Spleen (tissue), 11 donors: ENCODE results near the gene PAX2. TPM values are rescaled to one million over a fixed set of nuclear protein-coding genes. Genes with fewer than 3 reads are reported as not detected.
A peak's percentile ranks its signal among the peaks of the same experiment; 100 is the strongest.

ENCODE experiments used
- DNase-seq: peaks from one replicate; pipeline ENCODE4 v3.0.0-alpha.2; 2020
- H3K27ac ChIP-seq, 8 donors: fragments of 200-600 bp; sonication (generic) in 7 of 8; 1 replicate in 4 of 8; 2 replicates in 4 of 8; pipeline versions ENCODE4 v1.5.0 to v1.8.0; 2016 to 2021; ENCODE audit warnings: inconsistent platforms in 4 of 8, mild to moderate bottlenecking in 4 of 8, moderate library complexity in 1 of 8
- H3K27me3 ChIP-seq, 7 donors: fragments of 200-600 bp; sonication (generic) in 6 of 7; replicated peaks in 1 of 7; 1 replicate in 4 of 7; 2 replicates in 3 of 7; pipeline versions ENCODE4 v1.5.0 to v1.8.0; 2016 to 2021; ENCODE audit warnings: inconsistent platforms in 3 of 7, mild to moderate bottlenecking in 1 of 7
- H3K36me3 ChIP-seq, 6 donors: fragments of 200-600 bp; sonication (generic) in 5 of 6; 1 replicate in 4 of 6; 2 replicates in 2 of 6; pipeline versions ENCODE4 v1.5.0 to v1.8.0; 2016 to 2021; ENCODE audit warnings: inconsistent platforms in 2 of 6
- H3K4me1 ChIP-seq, 6 donors: fragments of 200-600 bp; sonication (generic) in 5 of 6; 1 replicate in 3 of 6; 2 replicates in 3 of 6; pipeline versions ENCODE4 v1.5.0 to v1.8.0; 2016 to 2021; ENCODE audit warnings: inconsistent platforms in 3 of 6
- H3K4me3 ChIP-seq, 8 donors: fragments of 200-600 bp; sonication (generic) in 7 of 8; 1 replicate in 4 of 8; 2 replicates in 4 of 8; pipeline versions ENCODE4 v1.5.0 to v1.8.0; 2016 to 2021; ENCODE audit warnings: inconsistent platforms in 4 of 8, mild to moderate bottlenecking in 4 of 8, moderate library complexity in 2 of 8
- H3K9me3 ChIP-seq, 8 donors: fragments of 200-600 bp; sonication (generic) in 7 of 8; 1 replicate in 4 of 8; 2 replicates in 4 of 8; pipeline versions ENCODE4 v1.5.0 to v1.8.0; 2016 to 2021; ENCODE audit warnings: inconsistent platforms in 4 of 8
- CTCF ChIP-seq, 11 experiments: fragments of 200-600 bp in 7 of 11; fragments of 450-650 bp in 4 of 11; sonication (generic) in 4 of 11; IDR thresholded peaks in 8 of 11; conservative IDR thresholded peaks in 3 of 11; 1 replicate in 7 of 11; 2 replicates in 4 of 11; pipeline versions ENCODE4 v1.4.0 to v1.8.0; 2016 to 2021; ENCODE audit warnings: antibody characterized with exemption in 11 of 11, inconsistent platforms in 4 of 11, mild to moderate bottlenecking in 1 of 11
- POLR2A ChIP-seq, 3 donors: fragments of 450-650 bp; IDR thresholded peaks; one replicate each; pipeline ENCODE4 v1.5.1; 2017; ENCODE audit warnings: antibody characterized with exemption in 3 of 3, mild to moderate bottlenecking in 1 of 3
- POLR2AphosphoS5 ChIP-seq, 3 donors: sonication (generic); formaldehyde crosslinking; IDR thresholded peaks; one replicate each; pipeline ENCODE4 v1.5.1; 2017; ENCODE audit warnings: antibody characterized with exemption in 3 of 3
- WGBS, 5 donors: extraction: QIAGEN DNeasy Blood & Tissue Kit in 3 of 5; methylation state at CpG; one replicate each; pipeline versions ENCODE4 v1.1.5 to v1.1.7; 2013 to 2018; 5-methylcytosine and 5-hydroxymethylcytosine counted together
- intact Hi-C: fragments of 100-400 bp; cut with DNase I; formaldehyde crosslinking; loops from one replicate; pipeline ENCODE4 v1.15.0; 2023; ENCODE audit warnings: low total_unique reads
- polyA plus RNA-seq, 3 donors: library from polyadenylated mRNA; stranded (reverse); fragments of 200-250 nt; gene quantifications; one replicate each; pipeline ENCODE4 v1.2.1, GENCODE V29; 2013
- total RNA-seq, 7 donors: library from RNA; depleted of rRNA in 3 of 7; stranded (reverse); fragments of >200 nt in 3 of 7; fragmentation: NEBNext Ultra II Directional in 4 of 7; extraction: Animal tissue kit (Norgen Biotek cat#: 25700) in 4 of 7; gene quantifications; one replicate each; pipeline versions ENCODE4 v1.1.0 to v1.2.1, GENCODE V29; 2016 to 2021
- donor health status: healthy with polysubstance abuse.
- donor health status: DM: no; HTN: no; CAD: no; lungs with moderate emphysema.
- donor health status: DM: no; HTN: no; CAD: no.
- donor health status: Bipolar disorder and iron deficiency.
- donor health status: healthy.
- donor health status: DM: no; HTN: no; CAD: no.
- donor health status: DM: yes; HTN: yes; CAD: no.

PAX2 gene
- total and polyA plus RNA-seq, 10 donors, result not detected

- 2 to 7% (median 3%) methylated on average over 31 to 56 of the region's 56 CpGs for WGBS, 5 donors
- peaks cover 10 to 100% (median 94%) of the 10 kb centered on the region in 7 donors for H3K27me3 ChIP-seq
- H3K4me3 ChIP-seq, result peak overlapping the region in 3 of 8 donors; percentile 6 to 51 (median 25)
- intact Hi-C loops, result no loop called here
- H3K27ac ChIP-seq, result no peak overlapping the region
- H3K36me3 ChIP-seq, result no peaks in the 10 kb centered on the region
- H3K9me3 ChIP-seq, result no peaks in the 10 kb centered on the region
- peaks cover 25 to 69% (median 57%) of the 10 kb centered on the region in 6 donors for H3K4me1 ChIP-seq
- DNase-seq, result no peak
- TF ChIP-seq POLR2AphosphoS5 (IDR thresholded peaks at IDR 0.05) (no peak), POLR2A (IDR thresholded peaks at IDR 0.05) (no peak), CTCF (IDR thresholded peaks at IDR 0.05 in 8 of 11, conservative IDR thresholded peaks at IDR 0.05 in 3 of 11) (no peak)
These were observed 3.1 kb downstream of the PAX2 start for GRCh38 chr10:100748231-100749058.

DNA sequence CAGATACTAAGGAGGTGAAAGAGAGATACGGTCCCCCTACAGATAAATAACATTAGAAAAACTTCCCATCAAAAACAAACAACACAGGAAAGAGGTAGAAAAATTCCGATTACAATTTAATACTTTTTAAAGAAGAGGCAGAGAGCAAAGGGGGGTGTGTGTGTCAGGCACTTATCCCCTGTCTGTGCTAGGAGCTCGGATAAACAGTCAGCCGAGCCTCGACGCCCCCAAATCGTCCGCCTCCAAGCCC is 3.6 kb downstream of the PAX2 start:
- WGBS, 5 donors, result 3 to 9% (median 8%) methylated on average over 8 of the region's 8 CpGs
- intact Hi-C loops, result no loop called here
- Histone ChIP-seq H3K4me1 (peaks cover 25 to 63% (median 51%) of the 10 kb centered on the region in 6 donors), H3K27me3 (peaks cover 10 to 100% (median 92%) of the 10 kb centered on the region in 7 donors), H3K4me3 (peak overlapping the region in 1 of 8 donors; percentile 51), H3K9me3 (no peaks in the 10 kb centered on the region), H3K27ac (no peak overlapping the region), H3K36me3 (no peaks in the 10 kb centered on the region)
- no peak for DNase-seq
- TF ChIP-seq POLR2A (IDR thresholded peaks at IDR 0.05) (no peak), POLR2AphosphoS5 (IDR thresholded peaks at IDR 0.05) (no peak), CTCF (IDR thresholded peaks at IDR 0.05 in 8 of 11, conservative IDR thresholded peaks at IDR 0.05 in 3 of 11) (no peak)

- Histone ChIP-seq H3K9me3 (no peaks in the 10 kb centered on the region), H3K36me3 (no peaks in the 10 kb centered on the region), H3K4me3 (no peak overlapping the region), H3K4me1 (peaks cover 22 to 58% (median 46%) of the 10 kb centered on the region in 6 donors), H3K27me3 (peaks cover 10 to 100% (median 90%) of the 10 kb centered on the region in 7 donors), H3K27ac (no peak overlapping the region)
- intact Hi-C loops, result no loop called here
- WGBS, 5 donors, result 7 to 12% (median 10%) methylated on average over 48 to 50 of the region's 50 CpGs
- DNase-seq, result no peak
- TF ChIP-seq POLR2AphosphoS5 (IDR thresholded peaks at IDR 0.05) (no peak), CTCF (IDR thresholded peaks at IDR 0.05 in 8 of 11, conservative IDR thresholded peaks at IDR 0.05 in 3 of 11) (no peak), POLR2A (IDR thresholded peaks at IDR 0.05) (no peak)
These were observed 4.2 kb downstream of the PAX2 start for GRCh38 chr10:100749309-100750217.
